Inferior parietal cortex (tissue), 1 donor: ENCODE results near the gene APOL3.
"Not testable (repeated sequence)": the region's sequence is repeated elsewhere in the genome, so short reads cannot be mapped to it uniquely, and the experiment has no call there.

ENCODE experiments used
- DNase-seq: peaks from one replicate; pipeline ENCODE4 v3.0.0-alpha.2; 2016; ENCODE audit errors: extremely low spot score

The APOL3 gene, protein sequence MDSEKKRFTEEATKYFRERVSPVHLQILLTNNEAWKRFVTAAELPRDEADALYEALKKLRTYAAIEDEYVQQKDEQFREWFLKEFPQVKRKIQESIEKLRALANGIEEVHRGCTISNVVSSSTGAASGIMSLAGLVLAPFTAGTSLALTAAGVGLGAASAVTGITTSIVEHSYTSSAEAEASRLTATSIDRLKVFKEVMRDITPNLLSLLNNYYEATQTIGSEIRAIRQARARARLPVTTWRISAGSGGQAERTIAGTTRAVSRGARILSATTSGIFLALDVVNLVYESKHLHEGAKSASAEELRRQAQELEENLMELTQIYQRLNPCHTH

GRCh38 chr22:36160499-36160942, at the start of gene APOL3:
Gene APOL3, minus strand, starts transcription at chr22:36160755. Its CDS starts 11,700 bp downstream, at chr22:36149055.
- no peak for DNase-seq

GRCh38 chr22:36210224-36210623, 49.7 kb upstream of the APOL3 start:
- no peak for DNase-seq

GRCh38 chr22:36209488-36209908, 48.9 kb upstream of the APOL3 start:
- DNase-seq: not testable (repeated sequence)

DNA sequence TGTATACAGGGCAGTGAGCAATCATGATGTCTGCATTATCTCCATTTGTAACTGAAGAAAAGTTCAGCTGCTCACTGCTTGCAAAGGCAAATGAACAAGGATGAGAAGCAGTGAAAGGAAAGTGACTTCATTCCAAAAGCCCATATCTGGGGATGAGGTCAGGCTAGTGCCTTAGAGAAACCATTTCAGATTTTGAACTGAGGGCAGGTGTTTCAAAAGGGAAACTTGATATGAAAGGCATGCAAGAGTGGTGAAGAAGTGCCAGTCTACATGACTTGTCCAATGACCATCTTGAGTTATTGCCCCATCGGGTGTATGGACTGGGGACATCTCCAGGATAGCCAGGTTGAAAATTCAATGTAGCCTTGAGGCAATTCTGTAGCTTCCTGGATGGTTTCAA, 48.4 kb upstream of the APOL3 start:
- DNase-seq: no peak

DNA sequence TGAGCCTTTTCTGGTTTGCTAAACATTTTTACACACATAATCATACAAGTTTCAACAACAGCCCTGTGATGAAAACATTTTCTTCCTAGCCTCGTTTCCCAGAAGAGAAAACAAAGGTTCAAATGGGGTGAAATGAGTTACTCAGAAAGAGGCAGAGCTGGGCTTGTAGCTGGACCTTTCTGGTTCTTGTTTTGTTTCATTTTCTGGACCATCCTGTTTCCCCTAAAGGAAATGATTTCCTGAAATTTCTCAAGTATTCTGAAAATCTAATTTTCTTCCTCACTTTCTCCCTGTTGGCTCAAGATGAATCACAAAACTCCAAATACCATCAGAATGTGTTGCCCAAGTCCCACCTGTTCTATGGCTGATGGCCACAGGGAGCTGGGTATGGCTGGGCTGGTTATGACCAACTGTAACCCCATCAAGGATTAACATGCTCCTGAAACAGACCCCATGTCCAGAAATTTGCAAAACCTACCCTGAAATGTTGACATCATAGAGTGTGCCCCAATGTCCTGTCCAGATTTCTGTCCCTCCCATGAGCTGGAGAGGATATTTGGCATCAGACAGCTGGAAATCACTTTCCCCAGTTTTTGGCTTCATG, 47.7 kb upstream of the APOL3 start:
- DNase-seq: no peak

GRCh38 chr22:36206255-36206654, 45.7 kb upstream of the APOL3 start:
- DNase-seq: no peak

- not testable (repeated sequence) for DNase-seq
These were observed 45.0 kb upstream of the APOL3 start for GRCh38 chr22:36205573-36205972.

DNA sequence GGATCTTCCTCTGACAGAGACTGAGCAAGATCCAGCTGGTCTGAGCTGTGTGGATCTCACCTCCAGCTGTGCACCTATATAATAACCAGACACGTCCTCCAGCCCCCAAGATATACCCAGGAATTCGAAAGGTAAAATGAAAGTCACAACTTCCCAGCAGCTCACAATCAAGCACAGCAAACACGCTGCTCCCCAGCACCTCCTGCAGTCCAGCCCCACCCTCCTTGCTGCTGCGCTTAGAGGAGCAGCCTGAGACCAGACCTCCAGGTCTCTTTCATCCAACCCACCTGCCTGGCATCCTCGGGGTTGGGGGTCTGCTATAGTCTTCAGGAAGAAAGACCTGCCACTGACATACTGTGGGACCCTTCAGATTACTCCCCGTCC, 44.1 kb upstream of the APOL3 start:
- DNase-seq: no peak

GRCh38 chr22:36204001-36204631, 43.6 kb upstream of the APOL3 start:
- no peak for DNase-seq

GRCh38 chr22:36203441-36203840, 42.9 kb upstream of the APOL3 start:
- DNase-seq: not testable (repeated sequence)

GRCh38 chr22:36202906-36203305, 42.4 kb upstream of the APOL3 start:
- DNase-seq: not testable (repeated sequence)

DNA sequence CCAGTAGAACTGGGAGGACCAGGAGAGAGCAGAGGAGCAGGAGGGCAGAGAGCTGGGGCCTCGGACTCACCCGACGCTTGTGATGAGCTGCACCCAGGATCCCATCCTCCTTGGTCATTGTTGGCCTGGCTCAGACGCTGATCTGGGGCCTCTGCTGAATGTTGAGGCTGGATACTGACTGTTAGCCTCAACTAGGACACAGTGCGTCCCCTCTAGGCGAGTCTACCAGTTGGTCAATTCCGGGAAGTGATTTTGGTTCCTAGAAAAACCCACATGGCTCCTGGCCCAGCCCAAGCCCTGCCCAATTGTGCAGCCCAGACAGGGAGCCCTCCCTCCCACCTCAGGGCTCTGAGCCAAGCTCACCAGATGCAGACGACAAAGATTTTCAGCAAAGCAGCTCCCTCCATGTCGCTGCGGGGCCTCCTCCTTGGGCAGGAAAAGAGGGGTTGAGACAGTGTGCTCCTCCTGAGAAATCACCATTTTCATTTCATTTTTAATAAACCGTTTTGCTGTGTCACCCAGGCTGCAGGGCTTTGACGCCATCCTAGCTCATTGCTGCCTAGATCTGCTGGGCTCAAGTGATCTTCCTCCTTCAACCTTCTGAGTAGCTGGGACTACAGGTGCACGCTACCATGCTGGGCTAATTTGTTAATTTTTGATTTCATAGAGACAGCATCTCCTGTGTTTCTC, 41.2 kb upstream of the APOL3 start, which contains the start of gene APOL4:
Gene APOL4 (minus strand): TSS at position 180 of the 690 bp plus-strand sequence. CDS start 75 bp downstream, at position 105.
- peak; percentile 35 for DNase-seq

DNA sequence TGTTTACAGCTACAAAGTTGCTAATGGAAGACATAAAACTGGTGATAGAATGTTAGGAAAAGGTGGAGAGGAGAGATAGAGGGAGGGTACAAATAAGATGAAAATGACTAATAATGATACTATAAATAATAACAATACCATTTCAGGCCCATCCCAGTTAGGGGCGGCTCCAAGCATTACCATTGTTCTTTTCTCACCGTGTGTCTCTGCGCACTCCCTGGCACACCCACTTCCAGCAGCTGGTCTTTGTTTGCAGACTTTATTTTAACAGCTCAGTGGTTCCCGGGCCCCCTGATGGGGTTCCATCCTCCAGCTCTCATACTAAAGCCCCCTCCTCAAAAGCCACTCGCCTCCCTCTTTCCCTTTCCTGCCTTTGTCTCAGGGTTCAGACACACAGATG, 40.5 kb upstream of the APOL3 start:
- not testable (repeated sequence) for DNase-seq

DNA sequence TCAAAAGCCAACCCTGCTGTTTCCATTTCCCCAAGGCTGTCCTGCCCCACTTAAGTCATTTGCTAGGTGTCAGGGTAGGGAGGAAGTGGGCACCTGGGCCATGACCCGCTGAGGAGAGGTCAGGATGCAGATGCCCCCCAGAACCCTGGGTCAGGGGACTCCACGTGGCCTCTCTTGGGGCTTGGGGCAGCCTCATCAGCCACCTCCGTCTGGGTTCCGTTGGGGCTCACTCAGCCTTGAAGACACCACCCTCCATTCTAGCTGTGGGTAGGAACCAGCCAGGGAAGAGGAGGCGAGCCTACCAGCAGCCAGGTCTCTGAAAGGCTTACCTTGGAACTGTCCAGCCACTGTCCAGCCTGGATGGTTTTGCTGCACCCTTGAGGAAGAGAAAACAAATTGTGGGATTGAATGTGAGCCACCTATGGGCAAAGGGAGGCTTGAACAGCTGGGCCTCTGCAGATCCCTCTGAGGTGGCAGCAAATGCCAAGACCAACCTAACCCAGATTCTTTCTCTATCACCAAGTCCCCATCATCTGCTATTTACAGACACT, 38.5 kb upstream of the APOL3 start:
- DNase-seq: no peak

DNA sequence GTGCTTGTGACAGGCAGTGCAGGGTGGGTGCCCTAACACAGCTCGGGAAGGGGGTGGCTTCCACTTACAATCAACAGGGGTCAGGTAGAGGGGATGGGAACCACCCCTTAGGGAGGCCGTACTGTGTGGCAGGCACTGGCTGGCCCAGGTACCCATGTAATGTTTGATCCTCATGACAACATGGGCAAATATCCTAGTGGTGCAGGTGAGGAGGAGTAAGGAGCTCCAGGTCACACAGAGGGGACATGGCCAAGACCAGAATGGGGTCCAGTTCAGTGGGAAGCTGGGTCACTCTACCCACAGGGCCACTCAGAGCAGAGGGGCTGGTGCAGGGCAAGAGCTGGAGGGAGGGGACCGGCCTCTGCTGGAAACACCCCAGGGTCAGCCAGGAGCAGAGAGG, 38.0 kb upstream of the APOL3 start:
- DNase-seq: no peak

- DNase-seq: no peak
These were observed 37.1 kb upstream of the APOL3 start for GRCh38 chr22:36197514-36198146.

GRCh38 chr22:36197065-36197440, 36.5 kb upstream of the APOL3 start:
- no peak for DNase-seq

DNA sequence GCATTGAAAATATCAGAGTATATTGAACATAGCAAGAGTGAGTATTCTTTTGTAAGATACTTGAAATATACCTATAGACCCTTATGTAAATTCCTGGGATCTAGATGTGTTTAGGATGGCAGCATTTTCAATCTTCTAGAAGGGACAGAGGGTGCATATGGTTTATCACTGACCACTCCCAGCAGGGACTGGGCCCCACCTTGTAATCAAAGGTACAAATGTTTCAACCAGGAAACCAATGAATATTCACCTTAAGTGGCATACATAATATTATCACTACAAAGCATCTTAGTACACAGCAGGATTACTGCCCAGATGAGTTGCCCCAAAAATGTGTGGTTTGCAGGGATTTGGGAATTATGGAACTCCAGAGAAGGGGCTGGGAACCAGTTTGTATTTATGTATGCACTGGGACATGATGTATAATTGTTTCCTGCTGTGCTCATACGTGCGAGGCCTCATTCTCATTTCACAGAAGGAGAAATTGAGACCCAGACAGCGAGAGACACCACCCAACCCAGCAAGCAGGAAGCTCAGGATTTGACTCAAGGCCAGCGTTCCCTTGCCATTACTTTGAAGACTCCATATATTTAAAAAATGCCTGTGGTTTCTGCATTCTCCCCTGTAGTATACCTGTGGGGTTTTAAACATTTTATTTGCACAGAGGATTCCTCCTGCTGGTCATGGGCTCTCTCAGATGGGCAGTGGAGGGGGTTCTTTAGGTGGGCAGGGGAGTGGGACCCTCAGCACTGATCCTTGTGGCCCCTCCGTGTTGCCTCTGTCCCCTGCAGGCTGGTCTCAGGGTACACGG, 35.9 kb upstream of the APOL3 start:
- DNase-seq: no peak

DNA sequence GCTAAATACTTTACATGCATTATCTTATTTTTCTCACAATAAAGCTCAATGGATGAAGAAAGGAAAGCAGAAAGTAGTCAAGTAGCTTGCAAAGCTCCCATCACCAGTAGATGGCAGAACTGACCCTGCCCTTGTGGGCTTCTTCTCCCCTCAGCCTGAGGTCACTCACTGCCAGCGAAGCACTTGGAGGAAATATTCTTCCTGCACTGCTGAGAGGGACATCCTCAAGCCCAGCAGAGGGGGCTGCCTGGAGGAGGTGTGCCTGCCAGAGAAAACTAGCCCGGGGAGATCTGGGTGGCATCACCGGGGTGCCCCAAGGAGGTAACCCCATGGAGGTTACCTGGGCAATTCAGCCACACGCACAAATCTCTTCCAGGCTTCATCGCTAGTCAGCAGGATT, 34.4 kb upstream of the APOL3 start:
- DNase-seq: peak; percentile 57

GRCh38 chr22:36194385-36194784, 33.8 kb upstream of the APOL3 start:
- DNase-seq: no peak

GRCh38 chr22:36193577-36193976, 33.0 kb upstream of the APOL3 start:
- no peak for DNase-seq
